ENCODE data around the gene GABRA1.

The GABRA1 gene

GRCh38 chr5:161944974-161945373, 97.1 kb downstream of the GABRA1 start:
- no peaks in the 10 kb centered on the region for H3K36me3 ChIP-seq (ENCODE audit: control insufficient read depth, insufficient read depth, low read length)
- no peak overlapping the region for H2AFZ ChIP-seq
- no peak overlapping the region for H3K9ac ChIP-seq
- H3K4me2 ChIP-seq (ENCODE audit: low read length) = no peak overlapping the region
- H3K27ac ChIP-seq = no peak overlapping the region
- H3K79me2 ChIP-seq = no peaks in the 10 kb centered on the region
- TF ChIP-seq CTCF (IDR thresholded peaks at IDR 0.05) = no peak
- no peaks in the 10 kb centered on the region for H3K27me3 ChIP-seq (ENCODE audit: control insufficient read depth, insufficient read depth, low read length)
- H3K9me3 ChIP-seq (ENCODE audit: control insufficient read depth, low read length) = no peaks in the 10 kb centered on the region
- H3K4me3 ChIP-seq (ENCODE audit: low read depth, low read length) = no peak overlapping the region
- no peaks in the 10 kb centered on the region for H3K4me1 ChIP-seq

GRCh38 chr5:161946911-161947310, 99.0 kb downstream of the GABRA1 start:
- H3K27ac ChIP-seq = no peak overlapping the region
- no peaks in the 10 kb centered on the region for H3K9me3 ChIP-seq (ENCODE audit: control insufficient read depth, low read length)
- no peaks in the 10 kb centered on the region for H3K79me2 ChIP-seq
- H3K4me3 ChIP-seq (ENCODE audit: low read depth, low read length) = no peak overlapping the region
- no peaks in the 10 kb centered on the region for H3K36me3 ChIP-seq (ENCODE audit: control insufficient read depth, insufficient read depth, low read length)
- no peak for TF ChIP-seq CTCF (IDR thresholded peaks at IDR 0.05)
- H3K9ac ChIP-seq = no peak overlapping the region
- no peak overlapping the region for H2AFZ ChIP-seq
- no peaks in the 10 kb centered on the region for H3K4me1 ChIP-seq
- H3K27me3 ChIP-seq (ENCODE audit: control insufficient read depth, insufficient read depth, low read length) = no peaks in the 10 kb centered on the region
- H3K4me2 ChIP-seq (ENCODE audit: low read length) = no peak overlapping the region

Measured in parathyroid adenoma (tissue), 2 donors.